Mammary epithelial cell (primary cell): Measurements from ENCODE around the gene FKBP15.
"Not testable (repeated sequence)": the region's sequence is repeated elsewhere in the genome, so short reads cannot be mapped to it uniquely, and the experiment has no call there.

ENCODE experiments used
- CTCF ChIP-seq, 2 donors: IDR thresholded peaks in 1 of 2; conservative IDR thresholded peaks in 1 of 2; 2 replicates each; pipeline ENCODE4 v1.5.1; 2011 to 2012; ENCODE audit warnings: inconsistent platforms in 2 of 2, low read length in 2 of 2, mild to moderate bottlenecking in 2 of 2, control low read depth in 1 of 2, low read depth in 1 of 2; ENCODE audit not compliant: insufficient read depth in 1 of 2; ENCODE audit errors: extremely low read depth in 1 of 2
- EZH2 ChIP-seq: IDR thresholded peaks from 2 replicates; pipeline ENCODE4 v1.6.1; 2012; ENCODE audit warnings: low read length, inconsistent platforms, borderline replicate concordance

GRCh38 chr9:113149561-113149960, 71.5 kb downstream of the FKBP15 start:
- TF ChIP-seq CTCF (conservative IDR thresholded peaks at IDR 0.05 in 1 of 2, IDR thresholded peaks at IDR 0.05 in 1 of 2; ENCODE audit: extremely low read depth in 1 of 2, insufficient read depth in 1 of 2, low read depth in 1 of 2, low read length in 2 of 2); EZH2: not testable (repeated sequence)
